HL-60/S4 treated with phorbol 12-myristate 13-acetate at 8.2 ng/mL for 4 days and 3 days (cell line): ENCODE measurements around the gene NPLOC4.

Source experiments
- in situ Hi-C: fragments of 300-500 bp; cut with MboI; formaldehyde crosslinking; loops from 2 replicates; pipeline ENCODE4 v1.15.0; 2022; ENCODE audit warnings: low sequenced_read_pairs

NPLOC4 gene

GRCh38 chr17:81550285-81550684, 86.6 kb downstream of the NPLOC4 start:
- in situ Hi-C loops, result no loop called here

DNA sequence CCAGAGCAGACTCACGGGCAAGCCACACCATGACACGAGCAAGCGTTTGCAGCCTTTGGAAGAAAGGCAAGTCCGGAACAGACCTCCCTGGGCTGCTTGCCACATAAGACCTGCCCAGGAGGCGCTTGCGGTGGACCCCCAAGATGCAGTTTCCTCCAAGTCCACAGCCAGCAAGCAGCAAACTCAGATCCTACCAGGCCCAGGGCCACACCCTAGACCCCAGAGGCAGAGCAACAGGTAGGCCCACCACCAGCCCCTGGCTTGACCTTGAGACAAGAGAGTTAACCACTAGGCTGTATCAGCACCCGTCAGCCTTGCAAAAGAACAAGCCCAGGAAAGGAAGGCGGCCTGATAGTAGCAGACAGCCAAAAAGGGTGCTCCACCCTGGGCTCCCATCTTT, 87.1 kb downstream of the NPLOC4 start:
- in situ Hi-C loops, result no loop called here

GRCh38 chr17:81549031-81549557, 87.8 kb downstream of the NPLOC4 start:
- in situ Hi-C loops, result no loop called here

- in situ Hi-C loops, result no loop called here
These were observed 89.3 kb downstream of the NPLOC4 start for GRCh38 chr17:81547614-81547982.

DNA sequence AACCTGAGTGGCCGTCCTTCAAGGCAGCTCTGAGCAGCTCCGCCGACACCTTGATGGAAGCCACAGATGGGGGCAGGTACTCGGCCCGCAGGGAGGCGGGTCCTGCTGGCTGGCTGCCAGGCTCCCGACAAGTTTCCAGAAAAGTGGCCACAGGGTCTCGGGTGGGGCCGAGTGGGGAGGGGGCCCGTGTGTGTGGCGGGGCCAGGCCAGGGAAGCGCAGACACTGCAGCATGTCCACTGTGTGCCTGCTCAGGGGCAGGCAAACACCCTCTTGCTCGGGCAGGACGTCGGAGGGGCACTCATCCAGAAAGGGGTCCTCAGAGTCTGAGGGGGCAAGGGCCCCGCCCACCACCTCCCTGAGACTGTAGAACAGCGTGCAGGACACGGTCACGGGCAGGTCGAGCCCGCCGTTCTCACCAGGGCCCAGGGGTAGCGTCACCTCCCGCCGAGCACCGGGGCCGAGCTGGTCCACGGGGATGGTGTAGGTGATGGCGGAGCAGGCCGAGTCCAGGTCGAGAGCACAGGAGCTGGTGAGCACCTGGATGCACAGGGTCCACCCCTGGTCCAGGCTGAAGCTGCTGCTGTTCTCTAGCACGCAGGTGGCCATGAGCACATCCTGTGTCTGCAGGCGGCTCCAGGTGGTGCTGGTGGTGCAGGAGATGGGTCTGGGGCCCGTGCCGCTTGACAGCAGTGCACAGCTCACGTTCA, 89.9 kb downstream of the NPLOC4 start:
- in situ Hi-C loops, result no loop called here

DNA sequence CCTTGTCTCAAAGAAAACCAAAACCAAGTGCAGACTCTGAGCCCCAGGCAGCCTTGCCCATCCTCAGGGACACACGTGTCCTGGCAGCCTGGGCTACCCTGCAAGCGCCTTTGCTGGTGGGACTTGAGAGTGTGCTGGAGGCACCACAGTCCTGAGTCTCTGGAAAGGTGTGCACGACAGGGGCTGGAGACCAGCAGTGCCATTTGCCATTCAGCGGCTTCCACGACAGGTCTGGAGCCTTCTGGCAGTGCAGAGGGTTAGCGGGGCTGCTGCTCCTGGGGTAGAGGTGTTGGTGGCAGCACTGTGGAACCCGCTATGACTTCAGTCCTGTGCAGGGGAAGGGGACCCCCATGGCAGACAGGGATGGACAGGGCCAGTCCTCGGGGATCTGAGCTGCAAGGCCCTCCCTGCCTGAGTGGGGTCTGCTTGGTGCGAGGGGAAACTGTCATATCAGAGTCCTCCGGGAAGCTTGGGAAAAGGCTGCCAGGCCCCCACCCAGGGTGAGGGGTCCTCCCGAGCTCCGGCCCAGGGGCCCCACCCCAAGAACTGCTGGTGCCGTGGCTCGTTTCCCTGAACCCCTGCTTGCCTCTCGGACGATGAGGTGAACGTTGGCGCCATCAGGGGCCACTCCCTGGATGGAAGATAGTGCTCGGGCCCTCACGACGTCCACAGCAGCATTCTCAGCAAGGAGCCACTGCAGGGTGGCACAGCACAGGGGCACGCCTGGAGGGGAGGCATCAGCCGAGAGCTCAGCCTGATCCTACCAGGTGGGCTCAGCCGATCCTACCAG, 91.6 kb downstream of the NPLOC4 start:
- in situ Hi-C loops, result no loop called here

GRCh38 chr17:81544281-81544974, 92.5 kb downstream of the NPLOC4 start:
- in situ Hi-C loops, result no loop called here

GRCh38 chr17:81543756-81544155, 93.2 kb downstream of the NPLOC4 start:
- in situ Hi-C loops, result no loop called here

DNA sequence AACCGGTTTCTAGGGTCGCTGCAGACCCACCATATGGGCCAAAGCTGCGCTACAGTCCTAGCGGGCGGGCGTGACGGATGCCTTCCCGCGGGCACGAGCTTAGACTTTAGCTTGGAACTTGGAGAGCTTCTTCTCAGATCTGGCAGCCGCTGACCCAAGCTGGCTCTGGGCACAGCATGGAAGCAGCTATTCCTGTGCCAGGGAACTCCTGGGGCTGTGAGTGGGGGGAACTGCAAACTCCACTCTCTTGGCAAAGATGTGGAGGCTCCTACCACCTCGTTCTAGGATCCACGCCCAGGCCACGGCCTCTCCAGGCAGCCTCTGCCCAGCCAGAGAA, 93.6 kb downstream of the NPLOC4 start:
- in situ Hi-C loops, result no loop called here

- in situ Hi-C loops, result no loop called here
These were observed 94.2 kb downstream of the NPLOC4 start for GRCh38 chr17:81542431-81543338.

DNA sequence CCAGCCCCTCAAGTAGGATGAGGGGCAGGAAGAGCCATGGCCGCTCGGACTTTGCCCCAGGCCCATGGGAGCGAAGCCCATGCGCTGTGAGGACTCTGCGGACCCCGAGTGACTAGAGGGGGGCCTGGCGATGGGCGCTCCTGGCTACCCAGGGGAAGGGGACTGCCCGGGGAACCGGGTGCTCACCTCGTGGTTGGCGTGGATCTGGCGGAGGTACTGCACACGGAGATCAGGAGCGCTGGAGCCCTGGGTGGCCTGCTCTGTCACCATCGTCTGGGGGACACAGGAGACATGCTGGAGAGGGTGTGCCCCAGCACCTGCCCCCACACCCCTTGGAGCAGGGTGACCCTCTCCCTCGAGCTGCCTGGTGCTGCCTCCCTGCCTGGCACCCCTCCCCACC, 95.8 kb downstream of the NPLOC4 start:
- in situ Hi-C loops, result no loop called here

DNA sequence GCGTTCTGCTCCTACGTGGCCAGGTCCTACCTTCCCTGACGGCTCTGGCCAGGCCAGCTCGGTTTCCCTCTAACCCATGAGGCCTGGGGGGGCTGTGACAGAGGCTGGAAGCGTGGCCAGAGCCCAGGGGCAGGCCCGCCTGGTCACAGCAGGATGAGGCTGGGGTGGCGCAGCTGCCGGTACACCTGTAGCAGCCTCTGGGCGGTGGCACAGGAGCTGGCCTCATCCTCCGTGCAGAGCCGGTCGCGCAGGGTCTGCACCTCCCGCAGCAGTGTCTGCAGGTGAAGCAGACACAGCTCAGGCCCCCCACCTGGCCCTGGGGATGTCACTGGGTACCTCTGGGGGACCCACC, 96.3 kb downstream of the NPLOC4 start:
- in situ Hi-C loops, result no loop called here

- in situ Hi-C loops, result no loop called here
These were observed 96.8 kb downstream of the NPLOC4 start for GRCh38 chr17:81539961-81540675.

DNA sequence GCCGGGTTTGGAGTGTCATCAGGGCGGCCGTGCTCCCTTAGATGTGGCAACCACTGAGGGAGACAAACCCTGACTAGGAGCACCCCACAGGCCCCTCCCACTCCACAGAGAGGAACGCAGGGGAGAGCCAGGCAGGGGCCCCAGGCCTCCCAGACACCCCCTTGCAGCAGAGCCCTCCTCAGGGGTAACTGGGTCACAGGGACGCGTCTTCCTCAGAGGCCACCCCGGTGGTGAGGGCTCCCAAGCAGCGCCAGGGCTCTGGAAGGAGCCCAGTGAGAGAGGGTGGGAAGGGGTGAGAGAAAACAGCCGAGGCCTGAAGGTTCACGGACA, 97.4 kb downstream of the NPLOC4 start:
- in situ Hi-C loops, result no loop called here

GRCh38 chr17:81538651-81539570, 98.0 kb downstream of the NPLOC4 start:
- in situ Hi-C loops, result no loop called here

DNA sequence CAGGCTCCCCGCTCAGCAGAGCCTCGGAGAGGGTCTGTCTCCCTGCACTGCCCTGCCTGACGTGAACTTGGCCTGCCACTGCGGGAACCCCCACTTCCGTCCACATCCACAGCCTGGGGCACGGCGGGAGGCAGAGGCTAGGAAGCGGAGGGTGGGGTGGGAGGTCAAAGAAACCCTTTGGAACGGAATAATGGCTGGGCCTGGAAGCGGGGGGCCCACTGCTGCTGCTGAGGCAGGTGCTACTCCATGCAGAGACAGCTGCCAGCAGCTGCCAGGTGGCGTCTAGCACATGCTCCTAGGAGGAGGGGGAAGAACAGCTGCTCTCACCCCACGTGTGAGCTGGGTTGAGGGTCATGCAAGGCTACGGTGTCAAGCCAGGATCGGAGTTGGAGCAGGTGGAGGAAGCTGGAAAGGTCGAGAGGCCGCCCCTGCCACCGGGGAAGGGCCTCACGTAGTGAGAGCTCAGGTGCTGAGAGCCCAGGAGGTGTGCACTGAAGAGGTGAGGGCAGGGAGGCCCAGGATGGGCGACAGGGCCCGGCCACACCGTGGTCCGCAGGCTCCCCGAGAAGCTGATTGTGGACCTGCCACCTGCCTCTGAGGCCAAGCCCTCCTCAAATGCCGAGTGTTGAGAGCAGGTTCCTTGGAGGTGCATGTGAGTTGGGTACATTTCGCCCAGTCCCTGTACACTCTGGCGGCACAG, 98.9 kb downstream of the NPLOC4 start:
- in situ Hi-C loops, result no loop called here

- in situ Hi-C loops, result no loop called here
These were observed 99.5 kb downstream of the NPLOC4 start for GRCh38 chr17:81537343-81537855.
